SK-N-SH (cell line): ENCODE data around the gene RBM38. TPM values are rescaled to one million over a fixed set of nuclear protein-coding genes. Genes with fewer than 3 reads are reported as not detected.
"Not testable (repeated sequence)": the region's sequence is repeated elsewhere in the genome, so short reads cannot be mapped to it uniquely, and the experiment has no call there.

Experiments used
- CTCF ChIA-PET: fragments of 300-600, 350-600 bp; formaldehyde crosslinking; extraction: SDS; loops from one replicate; lab custom pipeline; 2021; lab: Yijun Ruan, JAX
- POLR2A ChIA-PET: fragments of 350-600 bp; sonication (Branson Sonifier 250); formaldehyde crosslinking; extraction: SDS; loops from one replicate; lab custom pipeline; 2020; ENCODE audit warnings: antibody characterized with exemption, inconsistent platforms; lab: Yijun Ruan, JAX
- DNase-seq: peaks from one replicate; pipeline ENCODE4 v3.0.0; 2012
- H2AFZ ChIP-seq: fragments of 200-600 bp; sonication (generic); 2 replicates; pipeline ENCODE4 v1.8.1; 2016; ENCODE audit warnings: antibody characterized with exemption, mild to moderate bottlenecking, low read depth
- H3F3A ChIP-seq: fragments of 200-600 bp; sonication (generic); replicated peaks from 2 replicates; pipeline ENCODE3; 2016; ENCODE audit warnings: antibody characterized with exemption, mild to moderate bottlenecking; ENCODE audit not compliant: insufficient read depth
- H3K27ac ChIP-seq, 2 experiments: fragments of 200-500 bp in 1 of 2; fragments of 200-600 bp in 1 of 2; sonication (Bioruptor generic) in 1 of 2; sonication (generic), shearing (Covaris generic) in 1 of 2; 2 replicates each; pipeline versions ENCODE4 v1.5.1 to v1.6.1; 2014 to 2016; ENCODE audit warnings: low read depth in 2 of 2, inconsistent platforms in 1 of 2, low read length in 1 of 2, mild to moderate bottlenecking in 1 of 2, mixed read lengths in 1 of 2
- H3K27me3 ChIP-seq: fragments of 200-600 bp; sonication (generic), shearing (Covaris generic); 2 replicates; pipeline ENCODE4 v1.6.1; 2016; ENCODE audit warnings: mixed run types; ENCODE audit not compliant: insufficient read depth
- H3K36me3 ChIP-seq, 2 experiments: fragments of 200-500 bp in 1 of 2; fragments of 200-600 bp in 1 of 2; sonication (Bioruptor generic) in 1 of 2; sonication (generic) in 1 of 2; replicated peaks in 1 of 2; 2 replicates each; pipeline versions ENCODE3 to v1.5.1; 2014 to 2016; ENCODE audit warnings: low read length in 1 of 2, mild to moderate bottlenecking in 1 of 2; ENCODE audit not compliant: insufficient read depth in 2 of 2, control insufficient read depth in 1 of 2
- H3K4me1 ChIP-seq, 2 experiments: fragments of 200-500 bp in 1 of 2; fragments of 200-600 bp in 1 of 2; sonication (Bioruptor generic) in 1 of 2; sonication (generic), shearing (Covaris generic) in 1 of 2; 2 replicates each; pipeline versions ENCODE4 v1.5.1 to v1.6.1; 2014 to 2016; ENCODE audit warnings: low read depth in 1 of 2, low read length in 1 of 2, mixed run types in 1 of 2; ENCODE audit not compliant: insufficient read depth in 2 of 2, control insufficient read depth in 1 of 2
- H3K4me2 ChIP-seq: fragments of 200-600 bp; sonication (generic), shearing (Covaris generic); 2 replicates; pipeline ENCODE4 v1.6.1; 2017; ENCODE audit warnings: mixed run types
- H3K4me3 ChIP-seq, 2 experiments: fragments of 200-500 bp in 1 of 2; fragments of 200-600 bp in 1 of 2; sonication (Bioruptor generic) in 1 of 2; sonication (generic), shearing (Covaris generic) in 1 of 2; 2 replicates each; pipeline versions ENCODE4 v1.5.1 to v1.8.1; 2014 to 2016; ENCODE audit warnings: low read depth in 2 of 2, inconsistent platforms in 1 of 2, low read length in 1 of 2, mild to moderate bottlenecking in 1 of 2, mixed read lengths in 1 of 2, moderate library complexity in 1 of 2
- H3K79me2 ChIP-seq: fragments of 200-600 bp; sonication (generic); 2 replicates; pipeline ENCODE4 v1.8.1; 2017; ENCODE audit warnings: mild to moderate bottlenecking; ENCODE audit not compliant: insufficient read depth
- H3K9ac ChIP-seq: fragments of 200-600 bp; sonication (generic); 2 replicates; pipeline ENCODE4 v1.6.1; 2017; ENCODE audit warnings: mixed run types
- H3K9me2 ChIP-seq: fragments of 200-600 bp; sonication (generic); 2 replicates; pipeline ENCODE4 v1.6.1; 2017; ENCODE audit warnings: mixed run types
- H3K9me3 ChIP-seq: fragments of 200-600 bp; sonication (generic); 2 replicates; pipeline ENCODE4 v1.6.1; 2017; ENCODE audit warnings: mixed run types, mild to moderate bottlenecking, moderate library complexity
- H4K20me1 ChIP-seq: fragments of 200-600 bp; sonication (generic); 2 replicates; pipeline ENCODE4 v1.6.1; 2017; ENCODE audit warnings: mild to moderate bottlenecking, mixed run types; ENCODE audit not compliant: insufficient read depth
- EP300 ChIP-seq, 2 experiments: IDR thresholded peaks; 2 replicates each; pipeline versions ENCODE4 v1.4.0 to v1.6.1; 2012; ENCODE audit warnings: borderline replicate concordance in 1 of 2, low read depth in 1 of 2, low read length in 1 of 2
- JUND ChIP-seq: IDR thresholded peaks from 2 replicates; pipeline ENCODE4 v1.4.0; 2012
- POLR2AphosphoS5 ChIP-seq: IDR thresholded peaks from 2 replicates; pipeline ENCODE4 v1.6.1; 2012; ENCODE audit warnings: low read depth, low read length
- RCOR1 ChIP-seq: fragments of 150-350 bp; IDR thresholded peaks from 2 replicates; pipeline ENCODE4 v1.6.1; 2017; ENCODE audit warnings: antibody characterized with exemption, low read length
- TAF1 ChIP-seq: IDR thresholded peaks from 2 replicates; pipeline ENCODE4 v1.6.1; 2012; ENCODE audit warnings: low read depth, mild to moderate bottlenecking, low read length, moderate library complexity, borderline replicate concordance
- WGBS: methylation state at CpG from one replicate; pipeline ENCODE4 v1.1.6; 2017; ENCODE audit warnings: low lambda C conversion rate; 5-methylcytosine and 5-hydroxymethylcytosine counted together
- polyA plus RNA-seq, 3 experiments: library from polyadenylated mRNA; depleted of rRNA; stranded (reverse); fragments of >200 nt; gene quantifications; 2 replicates each; pipeline ENCODE4 v1.2.3, GENCODE V29; 2012
- TF ChIP-seq, protein P1 (sequence below): fragments of 150-350 bp; IDR thresholded peaks from 2 replicates; pipeline ENCODE4 v1.6.1; 2017; ENCODE audit warnings: antibody characterized with exemption, low read length, low read depth, borderline replicate concordance
- TF ChIP-seq, protein P2 (sequence below): fragments of 200-600 bp; sonication (generic); IDR thresholded peaks from 2 replicates; pipeline ENCODE4 v1.6.1; 2017; ENCODE audit warnings: antibody characterized with exemption, mild to moderate bottlenecking, moderate library complexity

The RBM38 gene
- polyA plus RNA-seq, 1 of the 3 experiments (the other 2 are of a cell fraction), result 11.5 TPM

DNA sequence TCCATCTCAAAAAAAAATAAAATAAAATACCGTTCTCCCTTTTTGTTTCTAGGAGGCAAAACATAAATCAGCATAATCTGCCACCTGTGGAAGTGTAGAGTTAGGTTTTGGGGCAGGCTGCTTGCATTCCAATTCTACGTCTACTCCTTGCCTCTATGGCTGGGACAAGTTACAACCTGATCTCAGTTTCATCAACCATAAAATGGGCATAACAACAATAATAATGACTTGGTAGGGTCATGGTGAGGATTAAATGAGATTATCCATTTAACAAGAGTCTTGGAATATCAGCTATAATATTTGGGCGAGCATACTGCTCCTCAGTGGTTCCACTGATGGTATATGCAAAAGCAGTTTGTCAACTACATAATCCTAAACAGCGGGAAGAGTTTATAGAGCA, 43.8 kb upstream of the RBM38 start:
- H3K4me2 ChIP-seq, result no peak overlapping the region
- no peaks in the 10 kb centered on the region for H3K9me3 ChIP-seq
- no peak overlapping the region for H3K9ac ChIP-seq
- ChIA-PET POLR2A (no interaction called here), CTCF (interaction anchor here (1.1 to 11.2 kb wide), 9 partner anchors 12 to 353 kb away, joined by 3 to 187 read pairs (median 4); partner anchors contain the start of genes RBM38 and SPO11)
- 68% methylated on average over 4 of the region's 4 CpGs for WGBS
- no peak for DNase-seq
- H3K36me3 ChIP-seq, result no peaks in the 10 kb centered on the region
- no peak overlapping the region for H3K4me3 ChIP-seq
- no peaks in the 10 kb centered on the region for H3K9me2 ChIP-seq
- TF ChIP-seq, protein P1, sequence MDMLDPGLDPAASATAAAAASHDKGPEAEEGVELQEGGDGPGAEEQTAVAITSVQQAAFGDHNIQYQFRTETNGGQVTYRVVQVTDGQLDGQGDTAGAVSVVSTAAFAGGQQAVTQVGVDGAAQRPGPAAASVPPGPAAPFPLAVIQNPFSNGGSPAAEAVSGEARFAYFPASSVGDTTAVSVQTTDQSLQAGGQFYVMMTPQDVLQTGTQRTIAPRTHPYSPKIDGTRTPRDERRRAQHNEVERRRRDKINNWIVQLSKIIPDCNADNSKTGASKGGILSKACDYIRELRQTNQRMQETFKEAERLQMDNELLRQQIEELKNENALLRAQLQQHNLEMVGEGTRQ, result no peak
- TF ChIP-seq TAF1 (no peak), POLR2AphosphoS5 (no peak), EP300 (IDR thresholded peaks at IDR 0.05; ENCODE audit: borderline replicate concordance in 1 of 2, low read depth in 1 of 2, low read length in 1 of 2) (no peak), JUND (no peak), RCOR1 (no peak)
- TF ChIP-seq, protein P2, sequence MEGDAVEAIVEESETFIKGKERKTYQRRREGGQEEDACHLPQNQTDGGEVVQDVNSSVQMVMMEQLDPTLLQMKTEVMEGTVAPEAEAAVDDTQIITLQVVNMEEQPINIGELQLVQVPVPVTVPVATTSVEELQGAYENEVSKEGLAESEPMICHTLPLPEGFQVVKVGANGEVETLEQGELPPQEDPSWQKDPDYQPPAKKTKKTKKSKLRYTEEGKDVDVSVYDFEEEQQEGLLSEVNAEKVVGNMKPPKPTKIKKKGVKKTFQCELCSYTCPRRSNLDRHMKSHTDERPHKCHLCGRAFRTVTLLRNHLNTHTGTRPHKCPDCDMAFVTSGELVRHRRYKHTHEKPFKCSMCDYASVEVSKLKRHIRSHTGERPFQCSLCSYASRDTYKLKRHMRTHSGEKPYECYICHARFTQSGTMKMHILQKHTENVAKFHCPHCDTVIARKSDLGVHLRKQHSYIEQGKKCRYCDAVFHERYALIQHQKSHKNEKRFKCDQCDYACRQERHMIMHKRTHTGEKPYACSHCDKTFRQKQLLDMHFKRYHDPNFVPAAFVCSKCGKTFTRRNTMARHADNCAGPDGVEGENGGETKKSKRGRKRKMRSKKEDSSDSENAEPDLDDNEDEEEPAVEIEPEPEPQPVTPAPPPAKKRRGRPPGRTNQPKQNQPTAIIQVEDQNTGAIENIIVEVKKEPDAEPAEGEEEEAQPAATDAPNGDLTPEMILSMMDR, result no peak
- H3K27me3 ChIP-seq, result no peaks in the 10 kb centered on the region; the same call in 1 of the 2 replicates
- H3K4me1 ChIP-seq, result peaks cover 0 to 8% of the 10 kb centered on the region in 2 experiments; a peak in 2 of 4 replicates
- H3K79me2 ChIP-seq, result peaks cover 13% of the 10 kb centered on the region
- H4K20me1 ChIP-seq, result no peaks in the 10 kb centered on the region; the same call in 1 of the 2 replicates
- no peak overlapping the region for H3K27ac ChIP-seq
- H2AFZ ChIP-seq, result no peak overlapping the region
- H3F3A ChIP-seq, result peaks cover 17% of the 10 kb centered on the region

DNA sequence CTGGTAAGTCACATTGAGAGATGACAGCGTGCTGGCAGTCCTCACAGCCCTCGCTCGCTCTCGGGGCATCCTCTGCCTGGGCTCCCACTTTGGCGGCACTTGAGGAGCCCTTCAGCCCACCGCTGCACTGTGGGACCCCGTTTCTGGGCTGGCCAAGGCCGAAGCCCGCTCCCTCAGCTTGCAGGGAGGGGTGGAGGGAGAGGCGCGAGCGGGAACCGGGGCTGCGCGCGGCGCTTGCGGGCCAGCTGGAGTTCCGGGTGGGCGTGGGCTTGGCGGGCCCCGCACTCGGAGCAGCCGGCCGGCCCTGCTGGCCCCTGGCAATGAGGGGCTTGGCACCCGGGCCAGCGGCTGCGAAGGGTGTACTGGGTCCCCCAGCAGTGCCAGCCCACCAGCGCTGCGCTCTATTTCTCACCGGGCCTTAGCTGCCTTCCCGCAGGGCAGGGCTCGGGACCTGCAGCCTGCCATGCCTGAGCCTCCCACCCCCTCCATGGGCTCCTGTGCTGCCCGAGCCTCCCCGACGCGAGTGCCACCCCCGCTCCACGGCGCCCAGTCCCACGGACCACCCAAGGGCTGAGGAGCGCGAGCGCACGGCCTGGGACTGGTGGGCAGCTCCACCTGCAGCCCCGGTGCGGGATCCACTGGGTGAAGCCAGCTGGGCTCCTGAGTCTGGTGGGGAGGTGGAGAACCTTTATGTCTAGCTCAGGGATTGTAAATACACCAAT, 42.8 kb upstream of the RBM38 start:
- H3K9me2 ChIP-seq, DNase-seq, POLR2A ChIA-PET, H3K4me3 ChIP-seq, H3K36me3 ChIP-seq, H2AFZ ChIP-seq, H3K4me2 ChIP-seq, H3K9me3 ChIP-seq, H4K20me1 ChIP-seq, H3K27me3 ChIP-seq, H3K27ac ChIP-seq, H3K9ac ChIP-seq: not testable (repeated sequence)
- WGBS, result 91% methylated on average over 9 of the region's 47 CpGs
- Histone ChIP-seq H3K4me1 (peaks cover 0 to 13% of the 10 kb centered on the region in 2 experiments; a peak in 2 of 4 replicates), H3K79me2 (peaks cover 23% of the 10 kb centered on the region), H3F3A (peaks cover 17% of the 10 kb centered on the region)
- CTCF ChIA-PET, result interaction anchor here (1.1 to 11.2 kb wide), 5 partner anchors 13 to 798 kb away, joined by 3 to 187 read pairs (median 26); partner anchors contain the start of gene SPO11

DNA sequence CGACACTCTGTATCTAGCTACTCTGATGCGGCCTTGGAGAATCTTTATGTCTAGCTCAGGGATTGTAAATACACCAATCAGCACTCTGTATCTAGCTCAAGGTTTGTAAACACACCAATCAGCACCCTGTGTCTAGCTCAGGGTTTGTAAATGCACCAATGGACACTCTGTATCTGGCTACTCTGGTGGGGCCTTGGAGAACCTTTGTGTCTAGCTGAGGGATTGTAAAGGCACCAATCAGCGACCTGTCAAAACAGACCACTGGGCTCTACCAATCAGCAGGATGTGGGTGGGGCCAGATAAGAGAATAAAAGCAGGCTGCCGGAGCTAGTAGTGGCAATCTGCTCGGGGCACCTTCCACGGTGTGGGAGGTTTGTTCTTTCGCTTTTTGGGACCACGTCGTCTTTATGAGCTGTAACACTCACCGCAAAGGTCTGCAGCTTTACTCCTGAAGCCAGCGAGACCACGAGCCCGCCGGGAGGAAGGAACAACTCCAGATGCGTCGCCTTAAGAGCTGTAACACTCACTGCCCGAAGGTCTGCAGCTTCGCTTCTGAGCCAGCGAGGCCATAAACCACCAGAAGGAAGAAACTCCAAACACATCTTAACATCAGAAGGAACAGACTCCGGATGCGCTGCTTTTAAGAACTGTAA, 42.1 kb upstream of the RBM38 start:
- DNase-seq, H3K4me3 ChIP-seq, H3K9ac ChIP-seq, H3K27ac ChIP-seq, H3K27me3 ChIP-seq, H2AFZ ChIP-seq, H3K9me3 ChIP-seq, H3K4me2 ChIP-seq, POLR2A ChIA-PET, H3K9me2 ChIP-seq: not testable (repeated sequence)
- CTCF ChIA-PET, result interaction anchor here (1.3 to 11.2 kb wide), 4 partner anchors 19 to 798 kb away, joined by 3 to 187 read pairs (median 41); partner anchors contain the start of gene SPO11
- Histone ChIP-seq H3K36me3 (peaks cover 0 to 10% of the 10 kb centered on the region in 2 experiments), H4K20me1 (peaks cover 11% of the 10 kb centered on the region), H3F3A (peaks cover 17% of the 10 kb centered on the region), H3K79me2 (peaks cover 30% of the 10 kb centered on the region), H3K4me1 (peaks cover 0 to 13% of the 10 kb centered on the region in 2 experiments; a peak in 2 of 4 replicates)
- WGBS, result 87% methylated on average over 17 of the region's 21 CpGs
